NCI-H146 treated with DMSO at 0.1 percent for 48 hours (cell line): Measurements from ENCODE around the gene CEL.
"Not testable (repeated sequence)": the region's sequence is repeated elsewhere in the genome, so short reads cannot be mapped to it uniquely, and the experiment has no call there.

Source experiments
- DNase-seq: peaks from one replicate; lab custom pipeline; 2025; ENCODE audit not compliant: unreplicated experiment; lab: John Stamatoyannopoulos, UW

Gene CEL

DNA sequence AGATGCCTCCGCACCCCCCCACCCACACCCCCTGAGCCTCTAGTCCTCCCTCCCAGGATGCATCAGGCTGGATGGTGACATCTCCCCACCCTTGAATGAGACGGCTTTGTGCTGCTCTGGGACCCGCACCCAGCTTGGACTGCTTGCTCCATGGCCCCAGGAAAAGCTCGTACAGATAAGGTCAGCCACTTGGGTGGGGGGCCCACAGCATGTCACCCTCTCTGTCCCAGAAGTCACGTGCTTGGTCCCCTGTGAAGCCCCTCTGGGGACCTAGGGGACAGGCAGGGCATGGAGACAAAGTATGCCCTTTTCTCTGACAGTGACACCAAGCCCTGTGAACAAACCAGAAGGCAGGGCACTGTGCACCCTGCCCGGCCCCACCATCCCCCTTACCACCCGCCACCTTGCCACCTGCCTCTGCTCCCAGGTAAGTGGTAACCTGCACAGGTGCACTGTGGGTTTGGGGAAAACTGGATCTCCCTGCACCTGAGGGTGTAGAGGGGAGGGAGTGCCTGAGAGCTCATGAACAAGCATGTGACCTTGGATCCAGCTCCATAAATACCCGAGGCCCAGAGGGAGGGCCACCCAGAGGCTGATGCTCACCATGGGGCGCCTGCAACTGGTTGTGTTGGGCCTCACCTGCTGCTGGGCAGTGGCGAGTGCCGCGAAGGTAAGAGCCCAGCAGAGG is 20.3 kb downstream of the CEL start:
- peak; percentile 43 for DNase-seq

DNA sequence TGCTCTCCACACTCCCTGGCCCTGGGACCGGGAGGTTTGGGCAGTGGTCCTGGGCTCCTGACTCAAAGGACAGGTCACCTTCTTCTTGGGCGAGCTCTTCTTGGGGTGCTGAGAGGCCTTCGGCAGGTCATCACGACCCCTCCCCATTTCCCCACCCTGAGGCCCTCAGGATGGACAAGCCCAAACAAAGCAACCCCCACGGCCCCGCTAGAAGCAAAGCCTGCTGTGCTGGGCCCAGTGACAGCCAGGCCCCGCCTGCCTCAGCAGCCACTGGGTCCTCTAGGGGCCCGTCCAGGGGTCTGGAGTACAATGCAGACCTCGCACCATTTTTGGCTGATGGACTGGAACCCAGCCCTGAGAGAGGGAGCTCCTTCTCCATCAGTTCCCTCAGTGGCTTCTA is 21.9 kb downstream of the CEL start:
- not testable (repeated sequence) for DNase-seq

DNA sequence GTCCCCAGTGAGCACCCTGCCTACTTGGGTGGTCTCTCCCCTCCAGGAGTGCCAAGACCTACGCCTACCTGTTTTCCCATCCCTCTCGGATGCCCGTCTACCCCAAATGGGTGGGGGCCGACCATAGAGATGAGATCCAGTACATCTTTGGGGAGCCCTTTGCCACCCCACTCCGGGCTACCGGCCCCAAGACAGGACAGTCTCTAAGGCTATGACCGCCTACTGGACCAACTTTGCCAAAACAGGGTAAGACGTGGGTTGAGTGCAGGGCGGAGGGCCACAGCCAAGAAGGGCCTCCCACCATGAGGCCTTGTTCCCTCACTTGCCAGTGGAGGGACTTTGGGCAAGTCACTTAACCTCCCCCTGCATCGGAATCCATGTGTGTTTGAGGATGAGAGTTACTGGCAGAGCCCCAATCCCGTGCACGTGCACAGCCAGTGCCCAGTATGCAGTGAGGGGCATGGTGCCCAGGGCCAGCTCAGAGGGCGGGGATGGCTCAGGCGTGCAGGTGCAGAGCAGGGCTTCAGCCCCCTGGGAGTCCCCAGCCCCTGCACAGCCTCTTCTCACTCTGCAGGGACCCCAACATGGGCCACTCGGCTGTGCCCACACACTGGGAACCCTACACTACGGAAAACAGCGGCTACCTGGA is 24.6 kb downstream of the CEL start:
- not testable (repeated sequence) for DNase-seq

DNA sequence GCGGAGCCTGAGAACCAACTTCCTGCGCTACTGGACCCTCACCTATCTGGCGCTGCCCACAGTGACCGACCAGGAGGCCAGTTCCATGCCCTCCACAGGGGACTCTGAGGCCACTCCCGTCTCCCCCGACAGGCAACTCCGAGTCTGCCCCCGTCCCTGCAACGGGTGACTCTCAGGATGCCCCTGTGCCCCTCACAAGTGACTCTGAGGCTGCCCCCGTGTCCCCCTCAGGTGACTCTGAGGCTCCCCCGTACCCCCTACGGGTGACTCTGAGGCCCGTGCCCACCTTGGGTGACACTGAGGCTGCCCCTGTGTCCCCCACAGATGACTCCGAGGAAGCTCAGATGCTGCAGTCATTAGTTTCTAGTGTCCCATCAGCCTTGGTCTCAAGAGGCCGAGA is 25.1 kb downstream of the CEL start:
- DNase-seq: no peak

DNA sequence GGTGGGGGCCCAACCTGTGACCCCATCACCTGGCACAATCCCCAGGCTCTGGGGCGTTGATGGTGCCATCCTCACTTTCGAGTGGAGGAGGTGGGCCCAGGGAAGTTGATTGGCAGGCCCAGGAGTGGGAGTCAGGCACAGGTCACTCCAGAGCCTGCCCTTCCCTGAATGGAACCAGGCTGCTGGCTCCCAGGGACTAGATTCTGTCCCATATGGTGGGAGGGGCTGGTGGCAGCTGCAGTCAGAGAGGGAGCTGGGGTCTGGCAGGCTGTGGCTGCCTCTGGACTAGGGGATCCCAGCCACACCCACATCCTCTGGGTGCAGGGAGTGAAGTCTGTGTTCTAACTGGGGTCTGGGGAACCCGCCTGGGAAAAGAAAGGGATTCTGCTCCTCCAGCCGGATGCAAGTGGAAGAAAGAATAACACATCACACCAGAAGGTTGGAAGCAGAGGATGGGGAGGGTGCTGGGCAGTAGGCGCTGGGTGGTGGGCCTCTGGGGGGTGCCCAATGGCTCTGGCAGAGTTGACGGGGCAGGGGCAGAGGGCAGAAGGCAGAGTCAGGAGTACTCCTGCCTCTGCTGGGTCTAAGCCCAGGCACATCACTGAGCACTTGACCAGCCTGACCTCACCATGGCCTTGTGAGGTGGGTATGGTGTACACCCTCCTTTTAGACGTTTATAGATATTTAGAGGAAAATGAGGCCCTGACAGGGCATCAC is 25.8 kb downstream of the CEL start:
- DNase-seq: no peak

DNA sequence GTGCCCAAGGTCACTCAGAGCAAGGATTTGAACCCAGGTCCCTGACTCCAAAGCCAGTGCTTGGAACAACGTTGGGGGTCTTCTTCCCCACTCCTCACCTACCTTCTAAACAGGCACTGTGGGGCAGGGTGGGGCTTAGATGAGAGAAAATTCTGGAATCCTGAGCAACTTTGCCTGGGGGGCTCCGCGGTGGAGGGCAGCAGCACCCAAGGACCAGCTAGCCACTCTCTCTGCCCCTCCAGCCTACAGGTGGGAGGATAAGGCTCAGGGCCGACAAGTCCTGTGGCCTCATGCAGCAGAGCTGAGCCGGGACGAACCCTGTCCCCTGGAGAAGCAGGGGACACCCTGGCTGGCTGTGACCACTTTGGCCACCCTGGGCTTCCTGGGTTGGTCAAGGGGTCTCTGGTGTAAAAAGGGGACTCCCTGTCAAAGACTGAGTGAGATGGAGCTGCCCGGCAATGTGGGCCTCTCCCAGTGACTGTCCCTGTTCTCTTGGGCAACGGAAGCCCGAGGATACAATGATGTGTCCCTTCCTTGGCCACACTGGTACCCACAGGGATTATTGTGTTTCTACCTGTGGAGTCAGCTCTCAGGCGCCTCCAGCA is 26.5 kb downstream of the CEL start:
- no peak for DNase-seq

DNA sequence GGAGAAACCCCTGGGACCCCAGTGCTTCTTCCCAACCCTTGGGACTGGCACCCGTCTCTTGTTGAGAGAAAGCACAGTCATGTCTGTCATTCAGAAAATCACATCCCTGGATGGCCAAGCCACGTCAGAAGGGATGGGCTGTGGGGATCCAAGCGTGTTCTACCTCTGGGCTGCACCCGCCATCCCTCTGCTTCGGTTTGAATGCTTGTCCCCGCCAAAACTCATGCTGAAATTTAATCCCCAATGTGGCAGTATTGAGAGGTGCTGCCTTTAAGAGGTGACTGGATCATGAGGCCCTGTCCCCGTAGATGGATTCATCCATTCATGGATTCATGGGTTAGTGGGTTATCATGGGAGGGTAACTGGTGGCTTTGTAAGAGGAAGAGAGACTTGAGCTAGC is 27.0 kb downstream of the CEL start:
- DNase-seq: no peak

DNA sequence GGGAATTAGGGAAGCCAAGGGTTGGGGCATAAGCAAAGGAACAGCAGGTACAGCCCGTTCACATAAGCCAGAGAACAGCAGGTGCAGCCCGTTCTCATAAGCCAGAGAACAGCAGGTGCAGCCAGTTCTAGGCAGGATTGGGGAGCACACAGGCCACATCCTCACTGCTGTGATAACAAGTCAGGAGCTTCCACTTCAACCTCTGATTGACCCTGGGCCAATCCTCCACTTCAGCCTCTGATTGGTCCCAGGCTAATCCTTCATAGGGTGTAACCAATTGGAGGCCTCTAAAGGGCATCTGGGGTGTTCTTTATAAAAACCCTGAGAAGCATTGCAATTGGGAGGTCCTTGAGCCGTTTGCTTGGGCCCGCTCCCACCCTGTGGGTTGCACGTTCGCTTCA is 27.5 kb downstream of the CEL start:
- DNase-seq: no peak

DNA sequence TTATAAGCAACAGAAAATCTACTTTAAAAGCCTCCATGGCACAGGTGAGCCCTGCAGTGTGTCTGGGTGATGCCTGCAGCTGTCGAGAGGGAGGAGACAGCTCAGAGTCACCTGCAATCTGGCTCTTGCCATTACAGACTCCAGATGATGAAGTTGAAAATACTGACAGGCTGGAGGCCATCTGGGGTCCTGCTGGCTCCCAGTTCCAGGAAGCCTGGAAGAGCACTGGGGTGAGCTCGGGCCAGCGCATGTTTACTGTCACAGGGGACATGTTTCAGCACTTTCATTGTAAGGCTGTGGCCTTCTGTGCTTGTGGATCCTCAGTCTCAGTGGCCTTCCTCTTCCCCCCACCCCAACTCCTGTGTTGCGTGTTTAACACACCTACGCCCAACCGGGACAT is 28.4 kb downstream of the CEL start:
- DNase-seq: no peak

DNA sequence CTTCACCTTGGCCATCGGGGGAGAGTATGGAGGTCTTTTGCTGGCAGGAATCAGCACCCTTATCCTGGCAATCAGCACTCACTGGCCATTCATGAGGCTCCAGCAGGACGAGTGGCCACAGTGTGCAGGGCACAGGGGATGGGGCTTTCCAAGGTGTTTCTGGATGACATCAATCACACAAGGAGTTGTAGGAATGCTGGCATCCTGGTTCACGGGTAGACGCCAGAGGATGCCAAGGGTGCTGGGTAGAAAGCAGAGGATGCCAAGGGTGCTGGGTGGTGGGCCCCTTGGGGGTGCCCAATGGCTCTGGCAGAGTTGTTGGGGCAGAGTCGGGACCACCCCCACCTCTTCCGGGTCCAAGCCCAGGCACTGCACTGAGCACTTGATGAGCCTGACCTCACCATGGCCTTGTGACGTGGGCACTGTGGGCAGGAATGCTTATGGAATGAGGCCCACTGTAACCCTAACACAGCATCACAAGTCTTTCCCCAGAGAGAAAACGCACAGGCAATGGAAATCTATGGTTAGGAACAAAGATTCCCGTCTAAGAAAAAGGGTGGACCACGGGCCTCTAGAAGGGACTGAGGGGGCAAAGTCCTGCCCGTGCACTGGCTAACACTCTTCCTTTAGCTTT is 29.1 kb downstream of the CEL start:
- DNase-seq: no peak

DNA sequence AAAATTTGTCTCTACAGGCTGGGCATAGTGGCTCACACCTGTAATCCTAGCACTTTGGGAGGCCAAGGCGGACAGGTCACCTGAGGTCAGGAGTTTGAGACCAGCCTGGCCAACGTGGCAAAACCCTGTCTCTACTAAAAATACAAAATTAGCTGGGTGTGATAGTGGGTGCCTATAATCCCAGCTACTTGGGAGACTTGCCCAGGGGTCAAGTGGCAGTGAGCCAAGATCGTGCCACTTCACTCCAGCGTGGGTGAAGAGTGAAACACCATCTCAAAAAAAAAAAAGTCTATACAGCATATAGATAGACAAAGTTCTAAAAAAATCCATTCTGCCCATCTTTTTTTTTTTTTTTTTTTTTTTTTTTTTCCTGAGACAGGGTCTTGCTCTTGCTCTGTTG is 32.6 kb downstream of the CEL start:
- DNase-seq: not testable (repeated sequence)

DNA sequence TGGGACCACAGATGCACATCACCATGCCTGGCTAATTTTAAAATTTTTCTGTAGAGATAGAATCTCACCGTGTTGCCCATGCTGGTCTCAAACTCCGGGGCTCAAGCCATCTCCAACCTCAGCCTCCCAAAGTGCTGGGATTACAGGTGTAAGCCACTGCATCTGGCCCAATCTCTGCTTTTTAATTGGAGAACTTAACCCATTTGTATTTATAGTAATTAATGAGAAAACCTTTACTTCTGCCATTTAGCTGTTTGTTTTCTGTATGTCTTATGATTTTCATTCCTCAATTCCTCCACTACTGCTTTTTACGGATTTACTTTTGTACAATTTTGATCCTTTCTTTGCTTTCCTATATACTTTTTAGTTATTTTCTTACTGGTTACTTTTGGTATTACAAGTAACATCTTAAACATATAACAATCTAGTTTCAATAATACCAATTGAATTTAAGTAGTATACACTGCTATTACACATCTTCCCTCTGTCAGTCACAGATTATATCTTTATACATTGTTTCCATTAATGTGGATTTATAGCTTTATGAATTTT is 33.1 kb downstream of the CEL start:
- DNase-seq: no peak

DNA sequence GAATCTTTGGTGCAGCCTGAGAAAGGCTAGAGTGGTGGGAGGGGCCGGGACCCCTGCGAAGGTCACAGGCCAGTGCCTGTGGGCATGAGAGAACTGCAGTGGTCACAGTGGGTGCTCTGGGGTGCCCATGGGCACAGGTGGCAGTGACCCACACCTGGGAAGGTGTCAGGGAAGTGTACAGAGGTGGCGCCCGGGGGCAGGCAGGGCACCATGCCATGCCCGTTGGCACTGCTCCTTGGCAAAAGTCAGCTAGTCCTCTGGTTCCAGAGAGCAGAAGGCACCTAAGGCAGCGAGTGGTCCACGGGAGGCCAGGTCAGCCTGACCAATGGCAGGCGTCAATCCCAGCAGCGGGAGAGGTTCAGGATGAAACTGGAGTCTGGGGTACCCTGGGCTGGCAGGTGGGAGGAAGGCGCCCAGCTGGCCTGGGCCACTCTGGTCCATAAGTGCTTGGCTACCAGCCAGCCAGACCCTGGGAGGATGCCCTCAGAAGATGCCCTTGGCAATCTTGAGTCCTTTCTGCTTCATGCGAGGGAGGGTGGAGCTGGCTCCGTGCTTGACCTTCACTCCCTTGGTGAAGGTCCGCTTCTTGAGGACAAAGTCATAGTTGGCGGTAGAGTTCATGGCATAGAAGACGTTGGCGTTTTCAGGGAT is 36.4 kb downstream of the CEL start:
- no peak for DNase-seq

DNA sequence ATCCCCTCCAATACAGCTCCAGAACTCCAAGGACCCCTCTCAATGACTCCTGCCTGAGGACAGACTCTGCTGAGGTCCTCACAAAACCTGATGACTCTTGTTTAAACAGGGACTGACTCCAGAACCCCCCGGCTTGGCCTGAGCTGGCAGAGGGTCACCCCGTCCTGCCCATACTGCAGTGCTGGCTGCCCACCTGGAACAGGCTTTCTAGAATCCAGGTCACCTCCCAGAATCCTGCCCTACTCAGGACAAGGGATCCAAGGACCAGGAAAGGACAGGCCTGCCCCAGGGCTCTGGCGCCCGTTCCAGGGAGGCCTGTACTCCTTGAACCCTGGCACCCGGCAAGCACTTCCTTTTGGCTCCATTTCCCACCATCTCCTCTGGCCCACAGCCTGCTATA is 37.1 kb downstream of the CEL start:
- DNase-seq: no peak

DNA sequence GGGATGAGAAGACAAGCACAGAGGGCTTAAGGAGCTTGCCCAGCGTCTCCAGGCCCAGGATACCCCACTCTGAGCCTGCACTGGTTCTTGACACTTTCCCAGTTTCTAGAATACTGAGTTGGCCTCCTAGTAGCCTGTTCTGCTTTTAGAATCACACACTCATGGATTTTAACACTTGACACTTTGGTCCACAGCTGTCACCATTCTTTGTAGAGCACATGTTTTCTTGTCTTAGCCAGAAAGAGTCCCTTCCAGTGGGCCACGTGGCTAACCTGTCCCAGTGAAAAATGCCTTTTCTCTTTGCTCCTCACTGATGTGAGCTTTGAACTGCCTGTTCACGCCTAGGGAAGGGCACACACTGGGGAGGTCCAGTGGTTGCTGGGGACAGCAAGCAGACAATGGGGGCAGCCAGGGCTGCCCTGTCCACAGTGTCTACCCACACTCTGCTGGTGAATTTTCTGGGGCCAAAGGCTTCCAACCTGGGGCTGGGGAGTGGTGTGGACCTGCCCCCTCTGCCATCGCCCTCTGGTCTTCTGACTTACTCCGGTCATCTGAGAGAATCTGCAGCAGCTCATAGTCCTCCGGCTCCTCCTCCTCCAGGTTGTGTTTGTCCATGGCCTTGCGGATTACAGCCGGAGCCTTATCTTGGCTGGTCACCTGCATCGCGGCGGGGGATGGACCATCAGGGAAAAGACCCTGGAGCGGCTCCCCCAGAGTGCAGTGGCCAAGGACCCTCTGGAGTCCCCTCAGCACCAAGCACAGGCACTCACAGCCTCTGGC is 38.1 kb downstream of the CEL start:
- no peak for DNase-seq

DNA sequence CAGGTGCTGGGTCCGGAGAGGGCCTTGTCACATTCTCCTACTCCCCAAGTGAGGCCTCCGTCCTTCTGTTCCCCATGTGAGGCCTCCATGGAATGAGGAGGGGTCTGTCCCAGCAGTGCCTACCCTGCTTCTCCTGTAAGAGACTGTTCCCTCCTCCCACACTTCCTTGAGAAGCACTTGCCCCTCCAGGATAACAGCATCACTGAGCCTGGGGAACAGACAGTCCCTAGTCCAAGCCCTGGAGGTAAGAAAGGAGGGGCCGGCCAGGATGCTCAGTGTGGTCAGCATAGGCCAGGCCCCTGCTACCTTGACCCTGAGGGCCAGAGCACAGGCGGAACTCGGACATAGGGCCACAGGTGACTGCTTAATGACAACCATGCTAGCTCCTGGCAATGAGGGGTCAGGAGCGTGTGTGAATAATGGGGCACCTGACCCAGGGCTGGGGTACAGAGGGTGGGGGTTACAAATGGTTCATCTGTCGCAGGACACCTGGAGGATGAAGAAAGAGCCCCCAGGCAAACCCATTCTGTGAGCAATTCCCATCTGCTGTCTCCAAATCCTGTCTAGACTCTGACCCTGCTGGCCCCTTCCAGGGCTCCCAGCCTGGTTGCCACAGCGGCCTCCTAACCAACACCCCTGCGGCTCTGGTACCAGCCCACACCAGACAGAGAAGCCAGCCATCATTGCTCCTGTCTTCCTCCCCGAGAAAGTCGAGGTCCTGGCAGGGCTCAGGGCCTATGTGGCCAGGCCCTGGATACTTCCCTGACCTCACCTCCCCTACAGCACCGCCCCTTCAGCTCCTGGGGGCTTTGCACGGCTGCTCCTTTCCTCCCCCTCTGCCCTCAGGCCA is 39.0 kb downstream of the CEL start:
- no peak for DNase-seq

DNA sequence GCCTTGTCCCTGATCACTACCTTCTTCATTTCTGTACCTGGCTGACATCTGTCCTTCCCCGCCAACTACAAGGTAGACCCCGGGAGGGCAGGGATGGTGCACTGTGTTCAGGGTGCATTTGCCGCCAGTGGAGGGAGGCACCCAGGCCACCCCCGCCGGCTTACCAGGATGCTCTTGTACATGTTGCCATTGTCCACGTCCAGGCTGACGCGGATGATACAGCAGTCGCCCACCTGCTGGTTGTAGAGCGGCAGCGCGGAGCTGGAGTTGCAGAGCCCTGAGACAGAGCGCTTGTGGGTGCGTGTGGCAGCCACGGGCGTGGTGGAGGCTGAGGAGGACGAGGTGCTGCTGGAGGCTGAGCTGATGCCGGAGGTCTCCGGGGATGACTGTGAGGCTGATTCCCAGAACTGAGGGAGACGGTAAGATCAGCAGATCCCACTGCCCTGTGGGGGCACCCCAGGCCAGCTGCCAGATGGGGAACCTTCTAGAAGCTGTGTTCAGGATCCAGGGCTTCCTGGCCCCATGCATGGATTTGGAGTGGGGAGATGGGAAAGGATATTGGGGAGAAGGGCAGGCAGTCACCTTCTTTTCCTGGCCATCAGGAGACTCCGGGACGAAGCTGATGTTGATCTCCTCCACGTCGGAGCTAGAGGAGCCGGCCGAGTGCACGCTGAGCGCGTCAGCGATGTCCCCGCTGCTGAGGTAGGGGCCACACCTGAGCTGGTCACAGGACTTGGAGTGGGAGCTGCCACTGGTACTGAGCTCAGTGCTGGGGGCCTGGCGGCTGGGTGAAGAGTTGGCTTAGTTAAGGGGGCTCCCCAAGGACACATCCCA is 39.8 kb downstream of the CEL start:
- no peak for DNase-seq
